Measurements from ENCODE around the gene OR4K1.

DNA sequence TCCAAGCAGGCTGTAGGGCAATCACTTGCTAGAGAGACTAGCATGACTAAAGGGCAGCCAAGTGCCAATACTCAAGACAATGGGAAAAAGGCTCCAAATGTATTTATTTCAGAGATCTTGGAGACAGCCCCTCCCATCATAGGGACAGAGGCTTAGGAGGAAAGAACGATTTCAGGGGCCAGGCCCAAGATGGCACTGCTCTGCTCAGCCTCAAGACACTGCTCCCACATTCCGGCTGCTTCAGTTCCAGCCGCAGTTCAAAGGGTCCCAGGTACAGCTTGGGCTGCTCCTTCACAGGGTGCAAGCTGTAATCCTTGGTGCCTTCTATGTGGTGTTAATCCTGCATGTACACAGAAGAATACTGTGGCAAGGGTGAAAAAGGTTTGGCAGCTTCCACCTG is 29.7 kb upstream of the OR4K1 start:
- TF ChIP-seq, protein P1, sequence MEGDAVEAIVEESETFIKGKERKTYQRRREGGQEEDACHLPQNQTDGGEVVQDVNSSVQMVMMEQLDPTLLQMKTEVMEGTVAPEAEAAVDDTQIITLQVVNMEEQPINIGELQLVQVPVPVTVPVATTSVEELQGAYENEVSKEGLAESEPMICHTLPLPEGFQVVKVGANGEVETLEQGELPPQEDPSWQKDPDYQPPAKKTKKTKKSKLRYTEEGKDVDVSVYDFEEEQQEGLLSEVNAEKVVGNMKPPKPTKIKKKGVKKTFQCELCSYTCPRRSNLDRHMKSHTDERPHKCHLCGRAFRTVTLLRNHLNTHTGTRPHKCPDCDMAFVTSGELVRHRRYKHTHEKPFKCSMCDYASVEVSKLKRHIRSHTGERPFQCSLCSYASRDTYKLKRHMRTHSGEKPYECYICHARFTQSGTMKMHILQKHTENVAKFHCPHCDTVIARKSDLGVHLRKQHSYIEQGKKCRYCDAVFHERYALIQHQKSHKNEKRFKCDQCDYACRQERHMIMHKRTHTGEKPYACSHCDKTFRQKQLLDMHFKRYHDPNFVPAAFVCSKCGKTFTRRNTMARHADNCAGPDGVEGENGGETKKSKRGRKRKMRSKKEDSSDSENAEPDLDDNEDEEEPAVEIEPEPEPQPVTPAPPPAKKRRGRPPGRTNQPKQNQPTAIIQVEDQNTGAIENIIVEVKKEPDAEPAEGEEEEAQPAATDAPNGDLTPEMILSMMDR (IDR thresholded peaks at IDR 0.05; ENCODE audit: low read length), result no peak
- TF ChIP-seq EZH2 (IDR thresholded peaks at IDR 0.05; ENCODE audit: borderline replicate concordance, low read length), result no peak

All from OCI-LY1 (cell line).